Endodermal cell (in vitro differentiated cells): ENCODE measurements around the gene FRMPD4. TPM values are rescaled to one million over a fixed set of nuclear protein-coding genes. Genes with fewer than 3 reads are reported as not detected.

ENCODE experiments used
- DNase-seq: peaks from one replicate; pipeline ENCODE4 v3.0.0-alpha.2; 2017
- H3K27ac ChIP-seq: 2 replicates; pipeline ENCODE4 v1.5.1; 2013; ENCODE audit warnings: mild to moderate bottlenecking, low read depth, low read length, moderate library complexity
- H3K27me3 ChIP-seq: 2 replicates; pipeline ENCODE4 v1.6.1; 2013; ENCODE audit warnings: mild to moderate bottlenecking, low read length, moderate library complexity; ENCODE audit not compliant: insufficient read depth, control insufficient read depth, poor library complexity, severe bottlenecking
- H3K36me3 ChIP-seq: 2 replicates; pipeline ENCODE4 v1.7.0; 2013; ENCODE audit warnings: mild to moderate bottlenecking, low read length, moderate library complexity; ENCODE audit not compliant: control insufficient read depth, insufficient read depth
- H3K4me1 ChIP-seq: one replicate; pipeline ENCODE4 v1.7.0; 2013; ENCODE audit warnings: low read length; ENCODE audit not compliant: control insufficient read depth, insufficient read depth
- H3K4me3 ChIP-seq: 2 replicates; pipeline ENCODE4 v1.5.1; 2013; ENCODE audit warnings: mild to moderate bottlenecking, low read length, moderate library complexity
- H3K9ac ChIP-seq: 2 replicates; pipeline ENCODE4 v1.6.1; 2013; ENCODE audit warnings: mild to moderate bottlenecking, low read length, moderate library complexity; ENCODE audit not compliant: poor library complexity, severe bottlenecking; ENCODE audit errors: extremely low read depth
- H3K9me3 ChIP-seq: 2 replicates; pipeline ENCODE4 v1.6.1; 2013; ENCODE audit warnings: mild to moderate bottlenecking, low read length, moderate library complexity; ENCODE audit not compliant: control insufficient read depth
- H3K27ac Mint-ChIP-seq: 2 replicates; pipeline ENCODE4 v1.8.0; 2020; ENCODE audit warnings: mixed read lengths
- H3K27me3 Mint-ChIP-seq: 2 replicates; pipeline ENCODE4 v1.8.0; 2021; ENCODE audit warnings: mild to moderate bottlenecking, mixed read lengths; ENCODE audit not compliant: insufficient read depth
- H3K36me3 Mint-ChIP-seq: 2 replicates; pipeline ENCODE4 v1.8.0; 2020; ENCODE audit warnings: low read depth, mixed read lengths
- H3K4me1 Mint-ChIP-seq: 2 replicates; pipeline ENCODE4 v1.8.0; 2020; ENCODE audit warnings: mixed read lengths
- H3K4me3 Mint-ChIP-seq: 2 replicates; pipeline ENCODE4 v1.8.0; 2020; ENCODE audit warnings: mild to moderate bottlenecking, moderate library complexity, mixed read lengths
- H3K9me3 Mint-ChIP-seq: 2 replicates; pipeline ENCODE4 v1.8.0; 2020; ENCODE audit warnings: mild to moderate bottlenecking, mixed read lengths
- WGBS, 2 experiments: methylation state at CpG; one replicate each; pipeline versions ENCODE4 v1.1.5 to v1.1.7; 2013; ENCODE audit warnings: missing lambda C conversion rate in 2 of 2, mixed read lengths in 1 of 2; ENCODE audit not compliant: insufficient coverage in 1 of 2, insufficient read length in 1 of 2; 5-methylcytosine and 5-hydroxymethylcytosine counted together
- total RNA-seq, 2 donors: library from RNA; stranded (reverse); fragmentation: NEBNext Ultra II Directional in 1 of 2; extraction: Animal tissue kit (Norgen Biotek cat#: 25700) in 1 of 2; gene quantifications; 2 replicates in 1 of 2; 3 replicates in 1 of 2; pipeline ENCODE4 v1.2.1, GENCODE V29; 2021
- TF ChIP-seq, protein P1 (sequence below): fragments of 200-600 bp; sonication (generic); conservative IDR thresholded peaks from 2 replicates; pipeline ENCODE4 v1.5.0; 2021; ENCODE audit warnings: antibody characterized with exemption, mild to moderate bottlenecking

The FRMPD4 gene
- total RNA-seq, 2 donors from 2014 or later: 0.09 to 0.81 TPM

GRCh38 chrX:12319992-12320391 lies 181.7 kb downstream of the FRMPD4 start:
- Mint-ChIP-seq H3K27ac (no peak overlapping the region), H3K36me3 (no peaks in the 10 kb centered on the region), H3K4me3 (no peak overlapping the region), H3K9me3 (peaks cover 11% of the 10 kb centered on the region), H3K27me3 (no peaks in the 10 kb centered on the region), H3K4me1 (peaks cover 7% of the 10 kb centered on the region)
- Histone ChIP-seq H3K27me3 (no peaks in the 10 kb centered on the region), H3K9ac (no peak overlapping the region), H3K36me3 (no peaks in the 10 kb centered on the region), H3K9me3 (no peaks in the 10 kb centered on the region), H3K27ac (no peak overlapping the region), H3K4me1 (no peaks in the 10 kb centered on the region), H3K4me3 (no peak overlapping the region)
- TF ChIP-seq, protein P1, sequence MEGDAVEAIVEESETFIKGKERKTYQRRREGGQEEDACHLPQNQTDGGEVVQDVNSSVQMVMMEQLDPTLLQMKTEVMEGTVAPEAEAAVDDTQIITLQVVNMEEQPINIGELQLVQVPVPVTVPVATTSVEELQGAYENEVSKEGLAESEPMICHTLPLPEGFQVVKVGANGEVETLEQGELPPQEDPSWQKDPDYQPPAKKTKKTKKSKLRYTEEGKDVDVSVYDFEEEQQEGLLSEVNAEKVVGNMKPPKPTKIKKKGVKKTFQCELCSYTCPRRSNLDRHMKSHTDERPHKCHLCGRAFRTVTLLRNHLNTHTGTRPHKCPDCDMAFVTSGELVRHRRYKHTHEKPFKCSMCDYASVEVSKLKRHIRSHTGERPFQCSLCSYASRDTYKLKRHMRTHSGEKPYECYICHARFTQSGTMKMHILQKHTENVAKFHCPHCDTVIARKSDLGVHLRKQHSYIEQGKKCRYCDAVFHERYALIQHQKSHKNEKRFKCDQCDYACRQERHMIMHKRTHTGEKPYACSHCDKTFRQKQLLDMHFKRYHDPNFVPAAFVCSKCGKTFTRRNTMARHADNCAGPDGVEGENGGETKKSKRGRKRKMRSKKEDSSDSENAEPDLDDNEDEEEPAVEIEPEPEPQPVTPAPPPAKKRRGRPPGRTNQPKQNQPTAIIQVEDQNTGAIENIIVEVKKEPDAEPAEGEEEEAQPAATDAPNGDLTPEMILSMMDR: no peak
- DNase-seq: no peak
- 91% methylated on average over 1 of the region's 2 CpGs; no CpG with 5 or more reads in 1 of the 2 experiments for WGBS, 2 experiments

GRCh38 chrX:12322031-12322430 lies 183.8 kb downstream of the FRMPD4 start:
- DNase-seq: no peak
- Histone ChIP-seq H3K4me1 (no peaks in the 10 kb centered on the region), H3K27ac (no peak overlapping the region), H3K4me3 (no peak overlapping the region), H3K9me3 (no peaks in the 10 kb centered on the region), H3K9ac (no peak overlapping the region), H3K36me3 (no peaks in the 10 kb centered on the region), H3K27me3 (no peaks in the 10 kb centered on the region)
- peaks cover 13% of the 10 kb centered on the region for H3K9me3 Mint-ChIP-seq
- TF ChIP-seq, protein P1: no peak
- H3K4me3 Mint-ChIP-seq: no peak overlapping the region
- no peak overlapping the region for H3K27ac Mint-ChIP-seq
- H3K27me3 Mint-ChIP-seq: no peaks in the 10 kb centered on the region
- peaks cover 6% of the 10 kb centered on the region for H3K4me1 Mint-ChIP-seq
- H3K36me3 Mint-ChIP-seq: no peaks in the 10 kb centered on the region

DNA sequence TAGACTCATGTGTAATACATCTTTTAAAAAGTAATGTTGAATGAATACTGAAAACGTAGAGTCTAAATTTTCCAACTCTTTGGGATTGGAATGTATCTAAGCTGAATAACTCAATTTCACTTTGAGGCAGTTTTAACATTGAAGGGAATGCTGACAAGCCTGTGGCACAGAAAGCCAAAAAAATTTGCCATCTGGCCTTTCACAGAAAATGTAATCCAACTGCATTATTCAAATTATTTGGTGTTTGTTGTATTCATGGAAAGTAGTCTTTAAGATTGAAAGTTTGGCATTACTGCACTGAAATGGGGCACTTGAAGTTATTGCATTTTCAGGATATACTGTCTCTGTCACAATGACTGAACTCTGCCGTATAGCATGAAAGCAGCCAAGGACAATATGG lies 186.9 kb downstream of the FRMPD4 start:
- WGBS, 2 experiments: 84% methylated on average over 2 of the region's 2 CpGs; no CpG with 5 or more reads in 1 of the 2 experiments
- H3K36me3 Mint-ChIP-seq: no peaks in the 10 kb centered on the region
- no peaks in the 10 kb centered on the region for H3K4me1 Mint-ChIP-seq
- Histone ChIP-seq H3K36me3 (no peaks in the 10 kb centered on the region), H3K27me3 (no peaks in the 10 kb centered on the region), H3K4me3 (no peak overlapping the region), H3K4me1 (no peaks in the 10 kb centered on the region), H3K9ac (no peak overlapping the region), H3K9me3 (no peaks in the 10 kb centered on the region), H3K27ac (no peak overlapping the region)
- TF ChIP-seq, protein P1: no peak
- no peak overlapping the region for H3K27ac Mint-ChIP-seq
- H3K27me3 Mint-ChIP-seq: no peaks in the 10 kb centered on the region
- peaks cover 12% of the 10 kb centered on the region for H3K9me3 Mint-ChIP-seq
- H3K4me3 Mint-ChIP-seq: no peak overlapping the region
- DNase-seq: no peak
